GM18507 (cell line): Measurements from ENCODE around the gene ANGPTL7.
"Not testable (repeated sequence)": the region's sequence is repeated elsewhere in the genome, so short reads cannot be mapped to it uniquely, and the experiment has no call there.

Experiments used
- DNase-seq: peaks from one replicate; pipeline ENCODE4 v3.0.0; 2011; ENCODE audit warnings: low read depth; ENCODE audit not compliant: insufficient read length; ENCODE audit errors: extremely low spot score
- FAIRE-seq: peaks from 2 replicates; lab custom pipeline; 2011; peaks lifted over from hg19 to GRCh38; lab: Jason Lieb, UNC

ANGPTL7 gene

DNA sequence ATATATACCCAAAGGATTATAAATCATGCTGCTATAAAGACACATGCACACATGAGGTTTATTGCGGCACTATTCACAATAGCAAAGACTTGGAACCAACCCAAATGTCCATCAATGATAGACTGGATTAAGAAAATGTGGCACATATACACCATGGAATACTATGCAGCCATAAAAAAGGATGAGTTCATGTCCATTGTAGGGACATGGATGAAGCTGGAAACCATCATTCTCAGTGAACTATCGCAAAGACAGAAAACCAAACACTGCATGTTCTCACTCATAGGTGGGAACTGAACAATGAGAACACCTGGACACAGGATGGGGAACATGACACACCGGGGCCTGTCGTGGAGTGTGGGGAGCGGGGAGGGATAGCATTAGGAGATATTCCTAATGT is 22.4 kb upstream of the ANGPTL7 start:
- not testable (repeated sequence) for DNase-seq, FAIRE-seq

GRCh38 chr1:11168731-11169130 is 20.4 kb upstream of the ANGPTL7 start:
- FAIRE-seq (no peak), DNase-seq (no peak)

- FAIRE-seq: no peak
Observed at GRCh38 chr1:11169202-11169601, 20.0 kb upstream of the ANGPTL7 start.

DNA sequence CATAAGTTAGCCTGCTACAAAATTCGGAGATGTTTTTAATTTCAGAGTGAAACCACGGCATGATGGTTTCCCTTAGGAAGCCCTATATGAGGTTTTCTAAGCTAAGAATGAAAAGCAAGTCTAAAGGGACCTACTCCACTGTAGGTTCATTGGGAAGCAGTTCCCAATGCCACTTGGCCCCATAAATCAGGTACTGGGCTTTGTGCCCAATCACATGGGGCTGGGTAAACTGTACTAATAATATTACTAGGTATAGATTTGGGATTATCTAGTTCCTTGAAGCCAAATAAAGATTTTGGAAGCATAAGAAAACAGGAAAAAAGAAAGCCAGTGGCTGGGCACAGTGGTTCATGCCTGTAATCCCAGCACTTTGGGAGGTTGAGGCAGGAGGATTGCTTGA is 19.1 kb upstream of the ANGPTL7 start:
- DNase-seq (no peak), FAIRE-seq (no peak)

More at GRCh38 chr1:11169202-11169601, 20.0 kb upstream of the ANGPTL7 start:
- no peak for DNase-seq

DNA sequence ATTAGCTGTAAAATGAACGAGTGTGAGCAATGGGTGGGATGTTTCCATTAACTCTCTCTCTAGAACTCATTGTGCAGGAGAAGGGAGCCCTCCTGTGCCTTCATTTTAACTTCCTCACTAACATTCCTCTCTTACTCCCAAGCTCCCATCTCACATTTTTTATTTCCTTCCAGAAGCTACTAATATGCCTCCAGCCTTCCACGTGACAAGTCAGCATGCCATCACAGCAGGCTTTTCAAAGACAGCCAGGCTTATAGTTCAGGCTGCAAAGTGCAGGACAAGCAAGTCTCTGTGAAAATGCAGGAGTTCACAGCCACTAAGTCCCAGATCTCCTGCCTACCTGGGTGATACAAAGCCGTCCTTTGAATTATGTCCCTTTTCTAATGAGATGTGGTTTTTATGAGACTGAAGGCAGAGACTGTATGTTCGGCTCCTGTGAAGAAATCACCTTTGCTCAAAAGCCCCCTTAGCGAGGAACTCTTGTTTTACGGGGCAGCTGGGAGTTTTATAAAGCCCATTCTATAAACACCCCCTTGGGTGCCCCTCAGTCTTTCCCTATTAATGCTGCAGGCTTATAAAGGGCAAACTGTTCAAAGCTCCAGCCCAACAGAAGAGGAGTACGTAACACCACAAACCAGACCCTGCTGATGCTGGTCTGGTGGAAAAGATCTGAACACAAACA is 14.8 kb upstream of the ANGPTL7 start:
- DNase-seq: no peak
- no peak for FAIRE-seq

DNA sequence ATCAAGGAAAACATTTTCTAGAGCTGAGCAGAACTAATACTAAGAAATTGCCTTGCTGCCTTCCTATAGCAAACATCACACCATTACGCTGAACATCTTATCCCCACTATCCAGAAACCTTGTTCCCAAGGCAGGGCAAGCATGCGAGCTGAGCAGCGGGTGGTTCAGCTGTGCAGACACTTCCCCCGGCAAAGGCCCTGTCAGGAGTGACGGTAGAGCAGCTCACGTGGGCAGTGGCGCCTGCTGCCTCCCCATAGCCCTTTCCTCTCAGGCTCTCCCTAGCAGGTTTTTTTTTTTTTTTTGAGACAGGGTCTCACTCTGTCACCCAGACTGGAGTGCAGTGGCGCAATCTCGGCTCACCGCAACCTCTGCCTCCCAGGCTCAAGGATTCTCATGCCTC is 13.7 kb upstream of the ANGPTL7 start:
- FAIRE-seq (no peak), DNase-seq (no peak)

DNA sequence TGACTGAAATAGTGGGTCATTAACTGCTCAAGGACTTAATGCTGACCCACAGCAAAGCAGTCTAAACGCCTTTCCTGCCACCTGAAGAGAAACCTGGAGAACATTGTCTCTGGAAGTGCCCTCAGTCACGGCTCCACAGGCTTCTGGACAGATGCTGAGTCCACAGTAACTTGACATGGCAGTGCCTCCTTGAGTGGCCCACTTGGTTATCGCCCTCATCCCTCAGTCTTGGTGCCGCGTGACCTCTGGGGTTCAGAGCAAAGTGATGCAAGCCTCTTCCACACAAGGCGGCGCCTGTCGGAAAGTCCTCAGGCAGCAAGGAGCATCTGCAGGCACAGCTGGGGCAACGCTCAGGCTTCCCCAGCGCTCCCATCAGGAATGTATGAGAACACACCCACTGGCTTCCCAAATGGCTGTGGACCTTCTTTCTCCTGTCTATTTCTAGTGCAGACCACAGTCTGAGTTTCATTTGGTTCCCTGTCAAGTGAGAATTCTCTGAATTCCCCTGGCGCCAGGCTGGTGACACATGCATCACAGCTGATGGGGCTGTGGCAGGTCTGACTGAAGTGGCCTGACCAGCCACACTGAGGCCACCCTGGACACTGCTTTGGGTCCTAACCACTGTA is 13.0 kb upstream of the ANGPTL7 start:
- no peak for FAIRE-seq
- no peak for DNase-seq

GRCh38 chr1:11178021-11179015 is 10.8 kb upstream of the ANGPTL7 start:
- no peak for FAIRE-seq
- DNase-seq: no peak

GRCh38 chr1:11179125-11179524 is 10.0 kb upstream of the ANGPTL7 start:
- no peak for FAIRE-seq
- no peak for DNase-seq

GRCh38 chr1:11179749-11180148 is 9.4 kb upstream of the ANGPTL7 start:
- not testable (repeated sequence) for FAIRE-seq, DNase-seq

- no peak for FAIRE-seq
- no peak for DNase-seq
Observed at GRCh38 chr1:11180342-11180744, 8.8 kb upstream of the ANGPTL7 start.

GRCh38 chr1:11182884-11183283 is 6.3 kb upstream of the ANGPTL7 start:
- FAIRE-seq: no peak
- no peak for DNase-seq

GRCh38 chr1:11184973-11185372 is 4.2 kb upstream of the ANGPTL7 start:
- no peak for DNase-seq
- FAIRE-seq: no peak

- FAIRE-seq (no peak), DNase-seq (no peak)
Observed at GRCh38 chr1:11187000-11187399, 2.2 kb upstream of the ANGPTL7 start.

GRCh38 chr1:11187494-11187893 is 1.7 kb upstream of the ANGPTL7 start:
- FAIRE-seq: no peak
- no peak for DNase-seq

- no peak for FAIRE-seq
- no peak for DNase-seq
Observed at GRCh38 chr1:11187931-11188330, 1.2 kb upstream of the ANGPTL7 start.

- no peak for FAIRE-seq
- DNase-seq: no peak
Observed at GRCh38 chr1:11188381-11188780, 774 bp upstream of the ANGPTL7 start.

- DNase-seq: no peak
- no peak for FAIRE-seq
Observed at GRCh38 chr1:11193376-11193775, 4.2 kb downstream of the ANGPTL7 start.

DNA sequence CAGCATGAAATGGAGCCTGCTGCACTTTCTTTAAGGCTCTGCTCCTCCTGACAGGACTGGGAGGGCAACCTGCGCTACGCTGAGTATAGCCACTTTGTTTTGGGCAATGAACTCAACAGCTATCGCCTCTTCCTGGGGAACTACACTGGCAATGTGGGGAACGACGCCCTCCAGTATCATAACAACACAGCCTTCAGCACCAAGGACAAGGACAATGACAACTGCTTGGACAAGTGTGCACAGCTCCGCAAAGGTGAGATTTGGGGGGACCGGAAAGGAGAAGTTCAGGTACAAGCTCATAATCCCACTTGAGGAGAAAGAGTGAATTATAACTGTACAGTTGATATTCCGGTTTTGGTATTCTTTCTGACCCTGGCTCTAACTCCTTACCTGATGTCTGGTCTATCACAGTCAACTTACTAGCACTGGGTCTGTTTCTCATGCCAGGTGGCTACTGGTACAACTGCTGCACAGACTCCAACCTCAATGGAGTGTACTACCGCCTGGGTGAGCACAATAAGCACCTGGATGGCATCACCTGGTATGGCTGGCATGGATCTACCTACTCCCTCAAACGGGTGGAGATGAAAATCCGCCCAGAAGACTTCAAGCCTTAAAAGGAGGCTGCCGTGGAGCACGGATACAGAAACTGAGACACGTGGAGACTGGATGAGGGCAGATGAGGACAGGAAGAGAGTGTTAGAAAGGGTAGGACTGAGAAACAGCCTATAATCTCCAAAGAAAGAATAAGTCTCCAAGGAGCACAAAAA is 5.4 kb downstream of the ANGPTL7 start:
- no peak for FAIRE-seq

DNA sequence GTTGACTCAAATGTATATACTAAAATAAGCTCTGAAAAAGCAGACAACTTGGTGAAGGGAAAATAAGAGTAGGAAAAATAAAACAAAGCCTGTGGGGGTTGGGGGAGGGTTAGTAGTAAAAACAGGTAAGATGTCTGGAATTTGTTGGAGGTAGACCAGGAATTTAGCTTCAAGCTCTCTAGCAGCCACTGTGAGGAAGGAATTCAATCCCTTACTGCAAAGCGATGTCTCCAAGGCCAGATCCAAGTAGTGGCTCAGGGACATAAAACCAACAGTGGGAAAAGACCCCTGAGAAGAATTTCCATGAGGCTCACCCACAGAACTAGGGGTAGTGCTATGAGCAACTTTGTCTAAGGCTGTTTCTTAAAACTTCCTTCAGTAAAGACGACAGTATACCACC is 7.8 kb downstream of the ANGPTL7 start:
- no peak for DNase-seq
- no peak for FAIRE-seq

More for the DNA sequence above, 5.4 kb downstream of the ANGPTL7 start:
- no peak for DNase-seq
